DMS53 treated with DMSO at 0.1 percent for 48 hours (cell line): ENCODE measurements around the gene WDR31.
A peak's percentile ranks its signal among the peaks of the same experiment; 100 is the strongest.

ENCODE experiments used
- DNase-seq: peaks from one replicate; lab custom pipeline; 2025; ENCODE audit not compliant: unreplicated experiment; lab: John Stamatoyannopoulos, UW

Gene WDR31

GRCh38 chr9:113341712-113342410, 1.8 kb upstream of the WDR31 start:
- peak; percentile 35 for DNase-seq

DNA sequence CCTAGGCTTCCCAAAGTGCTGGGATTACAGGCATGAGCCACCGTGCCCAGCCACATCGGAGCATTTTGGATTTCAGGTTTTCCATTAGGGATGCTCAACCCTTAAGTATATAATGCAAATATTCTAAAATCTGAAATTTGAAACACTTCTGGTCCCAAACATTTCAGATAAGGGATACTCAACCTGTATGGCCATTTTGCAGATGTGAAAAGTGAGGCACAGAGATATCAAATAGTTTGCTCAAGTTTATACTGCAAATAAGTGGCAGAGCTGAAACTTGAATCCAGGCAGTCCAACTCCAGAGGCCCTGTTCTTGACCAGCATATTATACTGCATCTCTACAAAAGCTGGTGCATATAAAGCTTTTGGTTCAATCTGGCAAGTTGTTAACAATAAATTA, 2.4 kb downstream of the WDR31 start:
- DNase-seq, result no peak

GRCh38 chr9:113331780-113332179, 8.3 kb downstream of the WDR31 start:
- no peak for DNase-seq

DNA sequence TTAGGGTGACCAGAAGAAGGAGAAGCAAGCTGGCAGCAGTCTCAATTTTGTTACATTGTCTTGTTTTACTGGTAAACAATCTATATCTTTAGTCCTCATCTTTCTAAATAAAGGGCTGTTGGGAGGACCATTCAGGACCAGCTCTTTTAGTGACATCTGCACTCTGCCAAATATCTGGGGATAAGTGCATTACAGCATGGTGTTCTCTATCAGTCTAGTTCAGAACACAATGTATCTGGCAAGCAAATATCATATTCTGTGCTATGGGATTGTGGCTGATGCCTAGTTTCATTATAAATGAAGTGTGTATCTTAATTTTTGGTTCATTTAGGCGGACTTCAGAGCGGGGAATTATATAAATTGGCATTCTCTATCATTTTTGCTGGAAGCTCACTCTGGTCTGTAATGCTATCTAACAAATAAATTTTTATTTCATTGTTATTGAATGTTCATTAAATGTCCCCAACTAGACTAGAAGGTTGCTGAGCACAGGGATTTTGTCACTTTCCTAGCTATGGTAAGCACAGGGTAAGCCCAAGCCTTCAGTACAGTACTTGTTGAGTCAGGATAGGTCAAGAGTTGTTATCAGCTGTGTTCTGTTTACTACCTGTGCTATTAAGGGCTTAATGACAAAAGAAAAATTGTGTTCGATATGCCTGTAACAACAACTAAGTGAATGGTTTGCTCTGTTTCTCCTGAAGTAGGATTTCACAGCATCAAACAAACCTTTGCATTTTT, 11.9 kb downstream of the WDR31 start:
- no peak for DNase-seq

GRCh38 chr9:113326230-113326629, 13.8 kb downstream of the WDR31 start:
- no peak for DNase-seq

- DNase-seq, result no peak
Measured at GRCh38 chr9:113322671-113323070, 17.4 kb downstream of the WDR31 start.

GRCh38 chr9:113320051-113320450, 20.0 kb downstream of the WDR31 start:
- DNase-seq, result no peak

DNA sequence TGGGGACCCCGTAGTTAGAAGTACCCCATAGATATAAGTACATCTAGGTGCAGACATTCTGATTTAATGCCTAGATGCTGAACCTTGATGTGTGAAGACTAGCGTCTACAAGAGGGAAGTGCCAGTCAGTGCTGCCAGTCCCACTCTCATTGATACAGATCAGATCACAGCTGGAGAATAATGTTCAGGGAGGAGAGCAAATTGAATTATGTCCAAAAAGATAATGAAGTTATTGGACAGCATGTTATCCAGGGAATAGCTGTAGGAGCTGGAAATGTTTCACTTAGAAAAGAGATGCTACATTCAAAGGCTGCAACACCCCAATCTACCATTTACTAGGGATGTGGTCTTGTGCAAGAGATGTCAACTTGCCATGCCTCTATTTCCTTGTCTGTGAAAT, 21.0 kb downstream of the WDR31 start:
- DNase-seq, result no peak

GRCh38 chr9:113317777-113318176, 22.3 kb downstream of the WDR31 start:
- DNase-seq, result no peak

DNA sequence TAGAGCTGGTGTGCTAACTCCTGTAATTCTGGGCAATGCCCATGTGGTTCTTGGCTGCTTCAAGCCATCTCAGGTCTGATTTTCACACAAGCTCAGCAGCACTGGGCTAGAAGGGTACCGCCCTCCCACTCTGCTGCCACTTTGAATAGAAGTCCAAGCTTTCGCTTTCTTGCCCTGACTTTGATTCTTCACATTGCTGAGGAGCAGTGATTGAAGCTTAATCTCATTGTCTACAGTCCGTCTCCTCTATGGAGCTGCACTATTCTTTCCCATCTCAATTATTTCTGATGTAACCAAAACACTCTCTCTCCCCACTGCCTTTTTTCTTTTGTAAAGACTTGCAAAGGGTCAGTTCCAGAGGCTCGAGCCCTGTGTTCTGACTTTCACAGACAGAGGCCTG, 24.0 kb downstream of the WDR31 start:
- DNase-seq, result no peak

DNA sequence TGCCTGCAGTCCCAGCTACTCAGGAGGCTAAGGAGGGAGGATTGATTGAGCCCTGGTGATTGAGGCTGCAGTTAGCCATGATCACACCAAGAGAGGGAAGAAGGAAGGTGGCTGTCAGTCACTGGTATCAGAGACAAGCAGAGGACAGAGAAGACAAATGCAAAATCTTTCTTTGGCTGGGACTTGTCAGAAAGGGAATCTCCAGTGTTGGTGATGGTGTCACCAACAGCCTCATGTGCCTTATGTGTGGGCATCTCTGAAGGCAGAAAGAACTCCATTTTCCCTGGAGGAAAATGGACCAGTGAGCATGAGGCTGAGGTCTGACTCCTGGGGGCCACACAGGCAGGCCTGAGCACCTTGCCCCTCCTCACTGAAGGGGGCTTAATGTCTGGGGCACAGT, 24.8 kb downstream of the WDR31 start:
- no peak for DNase-seq

DNA sequence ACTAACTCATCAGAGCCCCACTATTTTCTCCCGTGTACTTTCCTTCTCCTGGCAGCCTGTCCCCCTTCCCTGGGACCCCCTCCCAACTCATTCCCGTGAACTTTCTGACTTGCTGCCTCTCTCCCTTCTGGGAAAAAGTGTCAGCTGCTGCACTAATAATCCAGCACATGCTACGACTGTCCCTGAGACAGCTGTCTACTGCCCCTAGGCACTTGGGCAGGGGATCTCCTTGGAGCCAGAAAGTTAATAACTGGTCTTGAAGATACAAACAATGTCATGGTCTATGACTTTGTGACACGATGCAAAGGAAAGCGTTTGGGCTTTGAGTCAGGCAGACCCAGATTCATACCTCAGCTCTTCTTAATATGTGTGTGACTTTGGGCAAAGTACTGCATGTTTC, 26.8 kb downstream of the WDR31 start:
- DNase-seq, result no peak

GRCh38 chr9:113311961-113312360, 28.1 kb downstream of the WDR31 start:
- no peak for DNase-seq

DNA sequence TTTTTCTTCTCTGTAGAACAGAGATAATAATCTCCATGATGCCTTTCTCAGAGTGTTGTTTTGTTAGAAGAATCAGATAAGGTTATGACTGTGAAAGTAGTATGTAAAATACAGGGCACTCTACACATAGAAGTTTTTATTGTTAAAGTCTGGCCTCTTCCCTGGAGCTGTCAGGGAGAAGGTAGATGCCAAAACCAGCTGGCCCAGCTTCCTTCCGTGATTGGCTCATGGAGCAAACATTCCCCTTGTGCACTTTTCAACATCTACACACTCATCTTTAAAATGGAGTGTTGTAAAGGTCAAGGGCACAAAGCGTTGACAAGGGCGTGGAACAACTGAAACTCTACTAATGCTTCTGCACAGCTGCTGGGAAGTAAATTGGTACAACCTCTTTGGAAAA, 29.5 kb downstream of the WDR31 start:
- DNase-seq, result no peak

DNA sequence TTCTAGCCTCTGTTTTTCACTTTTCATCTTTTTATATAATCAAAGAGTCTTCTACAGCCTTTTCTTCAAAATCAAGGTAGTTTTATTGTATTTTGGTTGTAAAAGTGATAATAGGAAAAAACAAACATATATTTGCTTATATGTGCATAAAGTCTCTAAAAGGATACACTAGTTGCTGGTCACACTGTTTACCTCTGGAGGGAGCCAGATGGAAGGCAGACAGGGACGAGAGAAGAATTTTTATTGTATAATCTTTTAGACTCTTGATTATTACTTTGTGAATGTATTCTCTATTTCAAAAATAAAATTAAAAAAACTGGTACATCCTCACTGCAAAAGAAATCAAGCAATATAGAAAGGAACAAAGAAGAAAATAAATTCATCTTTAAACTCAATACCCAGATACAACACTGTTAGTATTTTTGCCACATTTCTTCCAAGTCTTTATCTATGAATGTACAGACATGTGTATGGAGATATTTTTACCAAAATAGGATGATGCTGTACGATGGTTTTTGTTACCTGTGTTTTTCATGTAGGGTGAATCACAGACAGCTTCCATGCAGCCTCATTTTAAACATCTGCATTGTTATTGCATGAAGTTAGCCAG, 30.8 kb downstream of the WDR31 start:
- DNase-seq, result peak; percentile 10

- no peak for DNase-seq
Measured at GRCh38 chr9:113307396-113307975, 32.6 kb downstream of the WDR31 start.

GRCh38 chr9:113306566-113306965, 33.5 kb downstream of the WDR31 start:
- no peak for DNase-seq

- no peak for DNase-seq
Measured at GRCh38 chr9:113302792-113303418, 37.2 kb downstream of the WDR31 start, which contains the start of gene RNF183. TSS of gene RNF183 (minus strand) at chr9:113303376. CDS start at chr9:113298184, 5,192 bp downstream.

DNA sequence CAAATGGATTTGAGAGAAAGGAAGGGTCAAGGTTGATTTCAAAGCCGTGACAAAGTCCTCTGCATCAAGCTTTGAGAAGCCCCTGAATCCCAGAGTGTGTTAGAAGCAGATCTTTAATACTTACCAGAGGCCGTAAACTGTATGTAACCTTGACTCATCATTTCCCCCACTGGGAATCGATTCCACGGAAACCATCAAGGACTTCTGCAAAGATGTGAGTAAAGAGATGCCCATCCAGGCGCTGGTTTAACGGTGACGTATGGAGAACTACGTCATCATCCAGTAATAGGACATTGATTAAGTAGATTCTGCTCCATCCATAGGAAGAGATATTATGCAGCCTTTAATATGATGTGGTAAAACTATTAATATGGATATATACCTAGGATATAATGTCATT, 38.5 kb downstream of the WDR31 start:
- DNase-seq, result no peak

GRCh38 chr9:113299800-113300292, 40.2 kb downstream of the WDR31 start:
- peak; percentile 64 for DNase-seq
